GM19463 (cell line): Measurements from ENCODE around the gene LRBA.

Source experiments
- ATAC-seq: cut with Tn5 transposase; IDR thresholded peaks from one replicate; pipeline ENCODE4 v1.9.1; 2021; ENCODE audit warnings: mild to moderate bottlenecking, moderate library complexity; ENCODE audit not compliant: unreplicated experiment

The LRBA gene

GRCh38 chr4:150235317-150235716, 779.8 kb downstream of the LRBA start:
- no peak for ATAC-seq

GRCh38 chr4:150234246-150234645, 780.8 kb downstream of the LRBA start:
- no peak for ATAC-seq

GRCh38 chr4:150232029-150232428, 783.1 kb downstream of the LRBA start:
- no peak for ATAC-seq

GRCh38 chr4:150231107-150231770, 783.8 kb downstream of the LRBA start:
- no peak for ATAC-seq

- ATAC-seq, result no peak
These were observed 784.5 kb downstream of the LRBA start for GRCh38 chr4:150230561-150230960.

- ATAC-seq, result no peak
These were observed 785.6 kb downstream of the LRBA start for GRCh38 chr4:150229520-150229919.

- ATAC-seq, result no peak
These were observed 790.0 kb downstream of the LRBA start for GRCh38 chr4:150224896-150225591.

- ATAC-seq, result no peak
These were observed 795.2 kb downstream of the LRBA start for GRCh38 chr4:150219841-150220240.

GRCh38 chr4:150218447-150218846, 796.6 kb downstream of the LRBA start:
- ATAC-seq, result no peak

GRCh38 chr4:150217808-150218207, 797.3 kb downstream of the LRBA start:
- ATAC-seq, result no peak

GRCh38 chr4:150217192-150217591, 797.9 kb downstream of the LRBA start:
- no peak for ATAC-seq

- ATAC-seq, result no peak
These were observed 798.4 kb downstream of the LRBA start for GRCh38 chr4:150216726-150217125.

- no peak for ATAC-seq
These were observed 799.5 kb downstream of the LRBA start for GRCh38 chr4:150215601-150216000.
